Epidermal melanocyte (primary cell): Measurements from ENCODE around the gene INTS3.
"Not testable (repeated sequence)": the region's sequence is repeated elsewhere in the genome, so short reads cannot be mapped to it uniquely, and the experiment has no call there.

Experiments used
- DNase-seq: peaks from one replicate; pipeline ENCODE4 v3.0.0; 2011; ENCODE audit warnings: low spot score; ENCODE audit not compliant: insufficient read length

INTS3 gene

GRCh38 chr1:153776845-153777370 is 49.1 kb downstream of the INTS3 start:
- no peak for DNase-seq

GRCh38 chr1:153777648-153778047 is 49.8 kb downstream of the INTS3 start:
- DNase-seq: no peak

- DNase-seq: no peak
Measured at GRCh38 chr1:153778051-153778823, 50.4 kb downstream of the INTS3 start.

GRCh38 chr1:153778824-153779519 is 51.1 kb downstream of the INTS3 start:
- DNase-seq: no peak

GRCh38 chr1:153779781-153780541 is 52.1 kb downstream of the INTS3 start:
- DNase-seq: no peak

- no peak for DNase-seq
Measured at GRCh38 chr1:153780551-153780950, 52.7 kb downstream of the INTS3 start.

- DNase-seq: not testable (repeated sequence)
Measured at GRCh38 chr1:153782648-153783047, 54.8 kb downstream of the INTS3 start.

GRCh38 chr1:153783233-153784190 is 55.7 kb downstream of the INTS3 start:
- DNase-seq: peak; percentile 97

GRCh38 chr1:153786038-153786790 is 58.4 kb downstream of the INTS3 start:
- no peak for DNase-seq

- DNase-seq: no peak
Measured at GRCh38 chr1:153789478-153790034, 61.7 kb downstream of the INTS3 start.

- no peak for DNase-seq
Measured at GRCh38 chr1:153790313-153790965, 62.6 kb downstream of the INTS3 start.

GRCh38 chr1:153790966-153791647 is 63.3 kb downstream of the INTS3 start:
- DNase-seq: peak; percentile 69

- DNase-seq: no peak
Measured at GRCh38 chr1:153791648-153792253, 63.9 kb downstream of the INTS3 start.

- no peak for DNase-seq
Measured at GRCh38 chr1:153792631-153793041, 64.8 kb downstream of the INTS3 start.

GRCh38 chr1:153793261-153793972 is 65.6 kb downstream of the INTS3 start:
- no peak for DNase-seq

- DNase-seq: no peak
Measured at GRCh38 chr1:153793973-153794615, 66.2 kb downstream of the INTS3 start.
